Endothelial cell of umbilical vein (primary cell): ENCODE results near the gene FRMD4A. TPM values are rescaled to one million over a fixed set of nuclear protein-coding genes. Genes with fewer than 3 reads are reported as not detected.

Experiments used
- BruUV-seq: library from RNA; stranded (reverse); fragments of 400-500 nt; replicated peaks from 2 replicates; lab custom pipeline; 2021; lab: Mats Ljungman, UMichigan
- CTCF ChIA-PET: fragments of 300-600, 350-600 bp; sonication (Branson Sonifier 250); formaldehyde crosslinking; loops from one replicate; lab custom pipeline; 2021; ENCODE audit warnings: antibody characterized with exemption, inconsistent platforms; lab: Charles Lee
- POLR2A ChIA-PET: fragments of 300-600, 350-600 bp; sonication (Branson Sonifier 250); formaldehyde crosslinking; loops from one replicate; lab custom pipeline; 2021; ENCODE audit warnings: antibody characterized with exemption, inconsistent platforms; lab: Charles Lee
- DNase-seq: peaks from one replicate; pipeline ENCODE4 v3.0.0-alpha.2; 2011; ENCODE audit warnings: low read depth, low spot score
- FAIRE-seq: peaks from 2 replicates; lab custom pipeline; 2011; peaks lifted over from hg19 to GRCh38; lab: Jason Lieb, UNC
- H2AFZ ChIP-seq: 2 replicates; pipeline ENCODE4 v1.6.0; 2012; ENCODE audit warnings: low read depth, low read length, control low read depth, inconsistent platforms
- H3K27ac ChIP-seq: 2 replicates; pipeline ENCODE4 v1.5.1; 2011; ENCODE audit warnings: low read depth, mild to moderate bottlenecking, control low read depth, low read length, moderate library complexity; ENCODE audit not compliant: insufficient read depth
- H3K27me3 ChIP-seq, 2 experiments: 2 replicates each; pipeline versions ENCODE4 v1.6.0 to v1.6.1; 2011; ENCODE audit warnings: low read length in 2 of 2, mixed read lengths in 1 of 2; ENCODE audit not compliant: control insufficient read depth in 2 of 2, insufficient read depth in 2 of 2
- H3K36me3 ChIP-seq, 2 experiments: 2 replicates in 1 of 2; 3 replicates in 1 of 2; pipeline ENCODE4 v1.5.1; 2011; ENCODE audit warnings: low read length in 2 of 2, mild to moderate bottlenecking in 1 of 2, moderate library complexity in 1 of 2; ENCODE audit not compliant: control insufficient read depth in 2 of 2, insufficient read depth in 2 of 2; ENCODE audit errors: extremely low read depth in 1 of 2
- H3K4me1 ChIP-seq: 3 replicates; pipeline ENCODE4 v1.5.1; 2011; ENCODE audit warnings: mild to moderate bottlenecking, low read length; ENCODE audit not compliant: control insufficient read depth, insufficient read depth; ENCODE audit errors: extremely low read depth
- H3K4me2 ChIP-seq: 2 replicates; pipeline ENCODE4 v1.6.1; 2011; ENCODE audit warnings: low read length, control low read depth, mixed read lengths; ENCODE audit not compliant: insufficient read depth
- H3K4me3 ChIP-seq, 3 experiments: fragments of 200-600 bp in 1 of 3; sonication (generic), shearing (Covaris generic) in 1 of 3; replicated peaks in 1 of 3; 2 replicates each; pipeline ENCODE4 v1.5.1; 2011 to 2016; ENCODE audit warnings: control low read depth in 3 of 3, low read length in 3 of 3, mild to moderate bottlenecking in 2 of 3, inconsistent platforms in 1 of 3, low read depth in 1 of 3, moderate library complexity in 1 of 3; ENCODE audit not compliant: insufficient read depth in 1 of 3
- H3K79me2 ChIP-seq: 2 replicates; pipeline ENCODE4 v1.6.0; 2012; ENCODE audit warnings: low read length, inconsistent platforms; ENCODE audit not compliant: control insufficient read depth, insufficient read depth
- H3K9ac ChIP-seq: replicated peaks from 2 replicates; pipeline ENCODE3; 2011; ENCODE audit warnings: low read length, control low read depth; ENCODE audit not compliant: insufficient read depth; ENCODE audit errors: extremely low read depth
- H3K9me1 ChIP-seq: replicated peaks from 3 replicates; pipeline ENCODE4 v1.6.0; 2011; ENCODE audit warnings: mild to moderate bottlenecking, low read length; ENCODE audit not compliant: control insufficient read depth, insufficient read depth; ENCODE audit errors: extremely low read depth
- H3K9me3 ChIP-seq: replicated peaks from 2 replicates; pipeline ENCODE4 v1.5.1; 2012; ENCODE audit warnings: low read length, inconsistent platforms; ENCODE audit not compliant: control insufficient read depth, insufficient read depth
- H4K20me1 ChIP-seq: replicated peaks from 2 replicates; pipeline ENCODE3; 2011; ENCODE audit warnings: mild to moderate bottlenecking, low read length; ENCODE audit not compliant: control insufficient read depth, insufficient read depth; ENCODE audit errors: extremely low read depth
- CTCF ChIP-seq, 2 donors: IDR thresholded peaks; 1 replicate in 1 of 2; 2 replicates in 1 of 2; pipeline ENCODE4 v1.5.1; 2011; ENCODE audit warnings: low read length in 2 of 2, mild to moderate bottlenecking in 2 of 2, moderate library complexity in 2 of 2, control low read depth in 1 of 2, inconsistent platforms in 1 of 2, low read depth in 1 of 2; ENCODE audit not compliant: insufficient read depth in 1 of 2; ENCODE audit errors: extremely low read depth in 1 of 2
- EZH2 ChIP-seq: IDR thresholded peaks from 2 replicates; pipeline ENCODE4 v1.6.1; 2012; ENCODE audit warnings: borderline replicate concordance, low read depth, mild to moderate bottlenecking, moderate library complexity, low read length, inconsistent platforms; ENCODE audit not compliant: severe bottlenecking
- FOS ChIP-seq: IDR thresholded peaks from 2 replicates; pipeline ENCODE4 v1.6.1; 2011; ENCODE audit warnings: mild to moderate bottlenecking, low read length, moderate library complexity, borderline replicate concordance; ENCODE audit not compliant: insufficient read depth
- GATA2 ChIP-seq: IDR thresholded peaks from 2 replicates; pipeline ENCODE4 v1.7.0; 2011; ENCODE audit warnings: low read depth, mild to moderate bottlenecking, moderate library complexity, mixed read lengths, low read length; ENCODE audit not compliant: insufficient read length, insufficient read depth
- JUN ChIP-seq: IDR thresholded peaks from 2 replicates; pipeline ENCODE4 v1.6.1; 2011; ENCODE audit warnings: borderline replicate concordance, low read depth; ENCODE audit not compliant: insufficient read length, insufficient read depth
- MYC ChIP-seq: IDR thresholded peaks from one replicate; pipeline ENCODE4 v1.6.1; 2011; ENCODE audit warnings: mild to moderate bottlenecking, low read depth, low read length
- POLR2A ChIP-seq: IDR thresholded peaks from 2 replicates; pipeline ENCODE4 v1.6.1; 2012; ENCODE audit warnings: low read depth, mild to moderate bottlenecking, control low read depth, low read length
- POLR2AphosphoS5 ChIP-seq: IDR thresholded peaks from 2 replicates; pipeline ENCODE4 v1.6.1; 2012; ENCODE audit warnings: low read depth, mild to moderate bottlenecking, control low read depth, low read length, moderate library complexity; ENCODE audit not compliant: insufficient read depth
- dilution Hi-C: fragments of 300-500 bp; cut with MboI; formaldehyde crosslinking; loops from one replicate; pipeline ENCODE4 v1.15.0; 2019; ENCODE audit warnings: low sequenced_read_pairs; ENCODE audit not compliant: extremely low pct_ligation_motif_present
- intact Hi-C: fragments of 100-400 bp; cut with micrococcal nuclease; formaldehyde crosslinking; loops from one replicate; pipeline ENCODE4 v1.10.0; 2022
- polyA plus RNA-seq, 4 experiments: library from polyadenylated mRNA; depleted of rRNA in 3 of 4; stranded (reverse) in 3 of 4; unstranded in 1 of 4; fragments of >200 nt; gene quantifications; 2 replicates each; pipeline versions ENCODE4 v1.2.1 to v1.2.3, GENCODE V29; 2011 to 2012; ENCODE audit warnings: missing spikeins in 1 of 4
- total RNA-seq: library from RNA; stranded (reverse); gene quantifications from 2 replicates; pipeline ENCODE4 v1.2.3, GENCODE V29; 2021
- TF ChIP-seq, protein P1 (sequence below): IDR thresholded peaks from 2 replicates; pipeline ENCODE4 v1.6.1; 2011; ENCODE audit not compliant: insufficient read depth, insufficient read length

Gene FRMD4A
- total and polyA plus RNA-seq, 2 donors (not counting 3 experiments of a cell fraction or from before 2014, with no cell fraction given), result 123 to 148 TPM

DNA sequence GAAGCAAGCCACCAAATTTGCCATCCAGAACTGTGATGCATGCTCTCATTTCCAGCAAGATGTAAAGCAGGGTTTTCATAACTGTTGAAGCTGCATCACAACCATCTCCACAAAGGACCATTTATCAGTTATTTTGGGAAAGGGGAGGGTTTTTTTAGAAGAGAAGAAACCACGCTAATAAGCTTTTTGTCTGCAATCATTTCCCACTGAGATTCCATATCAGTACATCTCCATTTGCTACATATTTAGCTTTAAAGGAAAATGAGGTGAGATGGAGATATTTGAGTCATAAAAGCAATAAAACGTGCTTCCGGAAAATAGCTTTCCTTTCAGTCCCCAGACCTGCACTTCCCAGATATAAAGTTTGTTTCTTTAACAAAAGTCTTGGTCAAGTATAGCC lies 258.2 kb downstream of the FRMD4A start:
- BruUV-seq, result no TSS peak
- ChIA-PET POLR2A (interaction anchor here (1.2 kb wide), 1 partner anchor 286 kb away, joined by 3 read pairs; no protein-coding TSS in a partner anchor), CTCF (interaction anchor here (0.6 to 3.4 kb wide), 15 partner anchors 8 to 285 kb away, joined by 3 to 24 read pairs (median 3); no protein-coding TSS in a partner anchor)
- H4K20me1 ChIP-seq, result no peaks in the 10 kb centered on the region
- H3K27me3 ChIP-seq, result no peaks in the 10 kb centered on the region
- dilution Hi-C loops (no loop called here), intact Hi-C loops (loop anchor here (5.0 kb wide), 1 partner anchor 210 kb away; no protein-coding TSS in a partner anchor)
- H3K9ac ChIP-seq, result peak overlapping the region; percentile 48
- H3K36me3 ChIP-seq, result no peaks in the 10 kb centered on the region
- no peaks in the 10 kb centered on the region for H3K9me1 ChIP-seq
- H3K4me3 ChIP-seq, result peak overlapping the region in 1 of 3 experiments; percentile 10
- H3K4me1 ChIP-seq, result peaks cover 43% of the 10 kb centered on the region
- H3K4me2 ChIP-seq, result peak overlapping the region; percentile 60
- FAIRE-seq, result peak; percentile 78
- DNase-seq, result peak; percentile 86
- no peaks in the 10 kb centered on the region for H3K9me3 ChIP-seq
- TF ChIP-seq FOS, result peak; percentile 71
- TF ChIP-seq CTCF (IDR thresholded peaks at IDR 0.05; ENCODE audit: extremely low read depth in 1 of 2, insufficient read depth in 1 of 2, low read depth in 1 of 2, low read length in 2 of 2), result no peak
- TF ChIP-seq MYC, result no peak
- TF ChIP-seq EZH2, result no peak
- no peak for TF ChIP-seq POLR2A
- TF ChIP-seq, protein P1, sequence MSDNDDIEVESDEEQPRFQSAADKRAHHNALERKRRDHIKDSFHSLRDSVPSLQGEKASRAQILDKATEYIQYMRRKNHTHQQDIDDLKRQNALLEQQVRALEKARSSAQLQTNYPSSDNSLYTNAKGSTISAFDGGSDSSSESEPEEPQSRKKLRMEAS, result no peak
- TF ChIP-seq GATA2, result peak; percentile 96
- TF ChIP-seq POLR2AphosphoS5, result peak; percentile 36
- TF ChIP-seq JUN, result peak; percentile 82
- H3K79me2 ChIP-seq, result no peaks in the 10 kb centered on the region
- H3K27ac ChIP-seq, result peak overlapping the region; percentile 81
- no peak overlapping the region for H2AFZ ChIP-seq
